DND-41 (cell line): ENCODE results near the gene ADGRE1.

Experiments used
- ATAC-seq: fragments of 200-7000 bp; cut with Tn5 transposase; 3 replicates; pipeline ENCODE4 v1.9.1; 2021; ENCODE audit warnings: low read depth; ENCODE audit not compliant: insufficient read depth
- DNase-seq: peaks from one replicate; pipeline ENCODE4 v3.0.0-alpha.2; 2020
- H2AFZ ChIP-seq: 2 replicates; pipeline ENCODE4 v1.6.0; 2012; ENCODE audit warnings: low read depth, low read length
- H3K27ac ChIP-seq: 2 replicates; pipeline ENCODE4 v1.5.1; 2012; ENCODE audit warnings: low read length, inconsistent platforms
- H3K27me3 ChIP-seq: fragments of 200-600 bp; sonication (generic); 2 replicates; pipeline ENCODE4 v1.6.0; 2012; ENCODE audit warnings: low read length, mild to moderate bottlenecking, inconsistent platforms; ENCODE audit not compliant: insufficient read depth, poor library complexity
- H3K36me3 ChIP-seq: 2 replicates; pipeline ENCODE4 v1.5.1; 2012; ENCODE audit warnings: low read length, inconsistent platforms; ENCODE audit not compliant: insufficient read depth
- H3K4me1 ChIP-seq: 2 replicates; pipeline ENCODE4 v1.5.1; 2012; ENCODE audit warnings: mild to moderate bottlenecking, low read length; ENCODE audit not compliant: insufficient read depth
- H3K4me2 ChIP-seq: 2 replicates; pipeline ENCODE4 v1.6.0; 2012; ENCODE audit warnings: mild to moderate bottlenecking, moderate library complexity, low read length, inconsistent platforms; ENCODE audit not compliant: insufficient read depth
- H3K4me3 ChIP-seq, 2 experiments: fragments of 200-600 bp in 1 of 2; shearing (Covaris generic) in 1 of 2; 2 replicates each; pipeline ENCODE4 v1.5.1; 2012 to 2016; ENCODE audit warnings: inconsistent platforms in 2 of 2, low read length in 2 of 2, mild to moderate bottlenecking in 2 of 2, low read depth in 1 of 2, moderate library complexity in 1 of 2
- H3K79me2 ChIP-seq: 2 replicates; pipeline ENCODE4 v1.6.0; 2012; ENCODE audit warnings: low read length, inconsistent platforms; ENCODE audit not compliant: insufficient read depth
- H3K9ac ChIP-seq: 2 replicates; pipeline ENCODE4 v1.6.0; 2012; ENCODE audit warnings: low read depth, mild to moderate bottlenecking, inconsistent platforms, low read length, moderate library complexity
- H3K9me3 ChIP-seq: 2 replicates; pipeline ENCODE4 v1.5.1; 2012; ENCODE audit warnings: low read length, moderate library complexity, mild to moderate bottlenecking, inconsistent platforms; ENCODE audit not compliant: insufficient read depth, severe bottlenecking
- H4K20me1 ChIP-seq: 2 replicates; pipeline ENCODE4 v1.6.0; 2012; ENCODE audit warnings: low read length; ENCODE audit not compliant: insufficient read depth
- EZH2 ChIP-seq: IDR thresholded peaks from 3 replicates; pipeline ENCODE4 v1.6.1; 2012; ENCODE audit warnings: borderline replicate concordance, low read depth, mild to moderate bottlenecking, moderate library complexity, low read length, inconsistent platforms; ENCODE audit not compliant: severe bottlenecking
- TF ChIP-seq, protein P1 (sequence below): IDR thresholded peaks from 2 replicates; pipeline ENCODE4 v1.5.1; 2012; ENCODE audit warnings: borderline replicate concordance, low read length, moderate library complexity, mild to moderate bottlenecking; ENCODE audit not compliant: poor library complexity, severe bottlenecking; ENCODE audit errors: extremely low read depth

The ADGRE1 gene

DNA sequence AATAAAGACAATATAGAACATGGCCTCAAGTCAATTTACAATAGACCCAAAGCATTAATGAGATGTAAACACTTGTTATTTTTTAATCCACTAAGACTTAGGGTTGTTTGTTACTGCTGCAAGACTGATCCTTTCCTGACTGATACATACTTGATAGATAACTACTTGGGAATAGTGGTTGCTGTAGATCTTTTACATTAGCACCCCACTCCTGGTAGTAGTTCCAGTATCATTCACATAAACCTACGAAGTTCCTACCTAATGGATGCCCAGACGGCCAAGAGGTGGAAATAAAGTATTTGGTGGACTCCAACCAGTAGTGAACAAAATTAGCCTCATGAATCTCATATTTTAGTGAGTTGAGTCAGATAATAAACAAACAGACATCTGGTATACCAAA lies 26.9 kb downstream of the ADGRE1 start:
- no peak for ATAC-seq
- Histone ChIP-seq H4K20me1 (no peaks in the 10 kb centered on the region), H3K36me3 (no peaks in the 10 kb centered on the region), H2AFZ (no peak overlapping the region), H3K27ac (no peak overlapping the region), H3K9me3 (peaks cover 9% of the 10 kb centered on the region), H3K4me1 (no peaks in the 10 kb centered on the region), H3K4me2 (no peak overlapping the region), H3K27me3 (no peaks in the 10 kb centered on the region), H3K79me2 (no peaks in the 10 kb centered on the region), H3K9ac (no peak overlapping the region), H3K4me3 (no peak overlapping the region)
- TF ChIP-seq, protein P1, sequence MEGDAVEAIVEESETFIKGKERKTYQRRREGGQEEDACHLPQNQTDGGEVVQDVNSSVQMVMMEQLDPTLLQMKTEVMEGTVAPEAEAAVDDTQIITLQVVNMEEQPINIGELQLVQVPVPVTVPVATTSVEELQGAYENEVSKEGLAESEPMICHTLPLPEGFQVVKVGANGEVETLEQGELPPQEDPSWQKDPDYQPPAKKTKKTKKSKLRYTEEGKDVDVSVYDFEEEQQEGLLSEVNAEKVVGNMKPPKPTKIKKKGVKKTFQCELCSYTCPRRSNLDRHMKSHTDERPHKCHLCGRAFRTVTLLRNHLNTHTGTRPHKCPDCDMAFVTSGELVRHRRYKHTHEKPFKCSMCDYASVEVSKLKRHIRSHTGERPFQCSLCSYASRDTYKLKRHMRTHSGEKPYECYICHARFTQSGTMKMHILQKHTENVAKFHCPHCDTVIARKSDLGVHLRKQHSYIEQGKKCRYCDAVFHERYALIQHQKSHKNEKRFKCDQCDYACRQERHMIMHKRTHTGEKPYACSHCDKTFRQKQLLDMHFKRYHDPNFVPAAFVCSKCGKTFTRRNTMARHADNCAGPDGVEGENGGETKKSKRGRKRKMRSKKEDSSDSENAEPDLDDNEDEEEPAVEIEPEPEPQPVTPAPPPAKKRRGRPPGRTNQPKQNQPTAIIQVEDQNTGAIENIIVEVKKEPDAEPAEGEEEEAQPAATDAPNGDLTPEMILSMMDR = no peak
- no peak for TF ChIP-seq EZH2
- no peak for DNase-seq

DNA sequence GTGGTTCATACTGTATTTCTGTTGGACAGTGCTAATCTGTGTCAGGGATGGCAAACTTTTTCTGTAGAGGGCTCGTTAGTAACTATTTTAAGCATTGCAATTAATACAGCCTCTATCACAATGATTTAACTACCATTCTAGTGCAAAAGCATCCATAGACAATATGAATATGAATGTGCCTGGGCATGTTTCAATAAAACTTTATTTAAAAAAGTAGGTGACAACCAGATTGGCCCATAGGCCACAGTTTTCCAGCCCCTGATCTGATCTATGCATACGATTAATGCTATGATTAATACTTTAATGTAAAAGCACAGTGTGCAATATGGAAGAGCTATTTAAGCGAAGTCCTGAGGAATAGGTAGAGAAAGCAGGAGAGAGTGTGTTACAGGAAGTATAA lies 29.6 kb downstream of the ADGRE1 start:
- no peak for DNase-seq
- no peak overlapping the region for H3K4me3 ChIP-seq
- no peak for TF ChIP-seq EZH2
- TF ChIP-seq, protein P1 = no peak
- H3K27me3 ChIP-seq = no peaks in the 10 kb centered on the region
- no peak overlapping the region for H2AFZ ChIP-seq
- no peaks in the 10 kb centered on the region for H3K4me1 ChIP-seq
- H3K9ac ChIP-seq = no peak overlapping the region
- no peaks in the 10 kb centered on the region for H3K36me3 ChIP-seq
- H4K20me1 ChIP-seq = no peaks in the 10 kb centered on the region
- no peak overlapping the region for H3K4me2 ChIP-seq
- no peak for ATAC-seq
- peaks cover 9% of the 10 kb centered on the region for H3K9me3 ChIP-seq
- no peaks in the 10 kb centered on the region for H3K79me2 ChIP-seq
- no peak overlapping the region for H3K27ac ChIP-seq

DNA sequence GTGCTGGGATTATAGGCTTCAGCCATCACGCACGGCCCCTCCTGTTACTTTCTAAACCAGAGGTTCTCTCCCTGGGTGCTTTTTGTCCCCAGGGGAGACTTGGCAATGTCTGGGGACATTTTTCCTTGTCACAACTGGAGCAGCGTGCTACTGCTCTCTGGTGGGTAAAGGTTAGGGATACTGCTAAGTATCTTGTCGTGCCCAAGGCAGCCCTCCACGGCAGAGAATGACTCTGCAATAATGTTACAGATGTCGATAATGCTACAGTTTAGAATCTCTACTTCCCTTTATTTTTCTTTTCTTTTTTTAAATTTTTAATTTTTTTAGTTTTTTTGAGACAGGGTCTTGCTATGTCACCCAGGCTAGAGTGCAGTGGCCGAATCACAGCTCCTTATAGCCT lies 38.0 kb downstream of the ADGRE1 start:
- TF ChIP-seq, protein P1 = no peak
- no peak for TF ChIP-seq EZH2
- no peak overlapping the region for H3K4me3 ChIP-seq
- no peak overlapping the region for H2AFZ ChIP-seq
- H4K20me1 ChIP-seq = no peaks in the 10 kb centered on the region
- no peak overlapping the region for H3K9ac ChIP-seq
- H3K9me3 ChIP-seq = no peaks in the 10 kb centered on the region
- ATAC-seq (no peak), DNase-seq (no peak)
- no peaks in the 10 kb centered on the region for H3K4me1 ChIP-seq
- no peaks in the 10 kb centered on the region for H3K36me3 ChIP-seq
- no peaks in the 10 kb centered on the region for H3K79me2 ChIP-seq
- H3K4me2 ChIP-seq = no peak overlapping the region
- no peak overlapping the region for H3K27ac ChIP-seq
- H3K27me3 ChIP-seq = no peaks in the 10 kb centered on the region
